Measurements from ENCODE around the gene EFHD2. TPM values are rescaled to one million over a fixed set of nuclear protein-coding genes. Genes with fewer than 3 reads are reported as not detected.
"Not testable (repeated sequence)": the region's sequence is repeated elsewhere in the genome, so short reads cannot be mapped to it uniquely, and the experiment has no call there.

The EFHD2 gene
- total RNA-seq, 1 donor from 2014 or later = 12.5 TPM

GRCh38 chr1:15388201-15388880 is 21.3 kb upstream of the EFHD2 start:
- H3K27me3 ChIP-seq (ENCODE audit: control insufficient read depth in 3 of 3, insufficient read depth in 3 of 3, low read length in 3 of 3) = peaks cover 26 to 41% (median 34%) of the 10 kb centered on the region in 3 donors
- H3K4me1 ChIP-seq (ENCODE audit: control insufficient read depth in 3 of 3, insufficient read depth in 3 of 3, low read length in 3 of 3) = peaks cover 0 to 3% (median 0%) of the 10 kb centered on the region in 3 donors
- H3K36me3 ChIP-seq (ENCODE audit: control insufficient read depth in 3 of 3, insufficient read depth in 3 of 3, low read length in 3 of 3) = no peaks in the 10 kb centered on the region
- no peak overlapping the region for H3K4me3 ChIP-seq (ENCODE audit: low read length in 3 of 3)
- no peaks in the 10 kb centered on the region for H3K9me3 ChIP-seq (ENCODE audit: control insufficient read depth in 3 of 3, low read length in 3 of 3)
- H3K9ac ChIP-seq (ENCODE audit: low read depth in 1 of 3, low read length in 3 of 3) = no peak overlapping the region
- H3K27ac ChIP-seq (ENCODE audit: low read depth, low read length) = no peak overlapping the region

- not testable (repeated sequence) for H3K9ac ChIP-seq (ENCODE audit: low read depth in 1 of 3, low read length in 3 of 3); H3K36me3 ChIP-seq (ENCODE audit: control insufficient read depth in 3 of 3, insufficient read depth in 3 of 3, low read length in 3 of 3); H3K9me3 ChIP-seq (ENCODE audit: control insufficient read depth in 3 of 3, low read length in 3 of 3); H3K27ac ChIP-seq (ENCODE audit: low read depth, low read length); H3K4me1 ChIP-seq (ENCODE audit: control insufficient read depth in 3 of 3, insufficient read depth in 3 of 3, low read length in 3 of 3); H3K4me3 ChIP-seq (ENCODE audit: low read length in 3 of 3)
- peaks cover 20 to 26% (median 21%) of the 10 kb centered on the region in 3 donors for H3K27me3 ChIP-seq (ENCODE audit: control insufficient read depth in 3 of 3, insufficient read depth in 3 of 3, low read length in 3 of 3)
Observed at GRCh38 chr1:15389828-15390227, 19.9 kb upstream of the EFHD2 start.

GRCh38 chr1:15390667-15391066 is 19.0 kb upstream of the EFHD2 start:
- Histone ChIP-seq H3K27me3 (ENCODE audit: control insufficient read depth in 3 of 3, insufficient read depth in 3 of 3, low read length in 3 of 3) (peaks cover 17 to 26% (median 18%) of the 10 kb centered on the region in 3 donors), H3K4me1 (ENCODE audit: control insufficient read depth in 3 of 3, insufficient read depth in 3 of 3, low read length in 3 of 3) (peaks cover 0 to 3% (median 0%) of the 10 kb centered on the region in 3 donors), H3K9ac (ENCODE audit: low read depth in 1 of 3, low read length in 3 of 3) (no peak overlapping the region), H3K9me3 (ENCODE audit: control insufficient read depth in 3 of 3, low read length in 3 of 3) (no peaks in the 10 kb centered on the region), H3K4me3 (ENCODE audit: low read length in 3 of 3) (no peak overlapping the region), H3K36me3 (ENCODE audit: control insufficient read depth in 3 of 3, insufficient read depth in 3 of 3, low read length in 3 of 3) (no peaks in the 10 kb centered on the region), H3K27ac (ENCODE audit: low read depth, low read length) (no peak overlapping the region)

GRCh38 chr1:15391366-15391765 is 18.3 kb upstream of the EFHD2 start:
- Histone ChIP-seq H3K27ac (ENCODE audit: low read depth, low read length) (no peak overlapping the region), H3K4me1 (ENCODE audit: control insufficient read depth in 3 of 3, insufficient read depth in 3 of 3, low read length in 3 of 3) (no peaks in the 10 kb centered on the region), H3K9me3 (ENCODE audit: control insufficient read depth in 3 of 3, low read length in 3 of 3) (no peaks in the 10 kb centered on the region), H3K36me3 (ENCODE audit: control insufficient read depth in 3 of 3, insufficient read depth in 3 of 3, low read length in 3 of 3) (no peaks in the 10 kb centered on the region), H3K9ac (ENCODE audit: low read depth in 1 of 3, low read length in 3 of 3) (no peak overlapping the region), H3K4me3 (ENCODE audit: low read length in 3 of 3) (no peak overlapping the region), H3K27me3 (ENCODE audit: control insufficient read depth in 3 of 3, insufficient read depth in 3 of 3, low read length in 3 of 3) (peaks cover 10 to 20% (median 13%) of the 10 kb centered on the region in 3 donors)

GRCh38 chr1:15393475-15394257 is 16.0 kb upstream of the EFHD2 start:
- peaks cover 2 to 7% (median 5%) of the 10 kb centered on the region in 3 donors for H3K27me3 ChIP-seq (ENCODE audit: control insufficient read depth in 3 of 3, insufficient read depth in 3 of 3, low read length in 3 of 3)
- no peak overlapping the region for H3K9ac ChIP-seq (ENCODE audit: low read depth in 1 of 3, low read length in 3 of 3)
- no peak overlapping the region for H3K27ac ChIP-seq (ENCODE audit: low read depth, low read length)
- no peaks in the 10 kb centered on the region for H3K36me3 ChIP-seq (ENCODE audit: control insufficient read depth in 3 of 3, insufficient read depth in 3 of 3, low read length in 3 of 3)
- H3K4me3 ChIP-seq (ENCODE audit: low read length in 3 of 3) = no peak overlapping the region
- H3K9me3 ChIP-seq (ENCODE audit: control insufficient read depth in 3 of 3, low read length in 3 of 3) = no peaks in the 10 kb centered on the region
- H3K4me1 ChIP-seq (ENCODE audit: control insufficient read depth in 3 of 3, insufficient read depth in 3 of 3, low read length in 3 of 3) = no peaks in the 10 kb centered on the region

GRCh38 chr1:15394258-15394690 is 15.4 kb upstream of the EFHD2 start:
- H3K9me3 ChIP-seq (ENCODE audit: control insufficient read depth in 3 of 3, low read length in 3 of 3) = no peaks in the 10 kb centered on the region
- peaks cover 0 to 5% (median 0%) of the 10 kb centered on the region in 3 donors for H3K27me3 ChIP-seq (ENCODE audit: control insufficient read depth in 3 of 3, insufficient read depth in 3 of 3, low read length in 3 of 3)
- H3K27ac ChIP-seq (ENCODE audit: low read depth, low read length) = no peak overlapping the region
- H3K4me3 ChIP-seq (ENCODE audit: low read length in 3 of 3) = no peak overlapping the region
- H3K9ac ChIP-seq (ENCODE audit: low read depth in 1 of 3, low read length in 3 of 3) = no peak overlapping the region
- H3K4me1 ChIP-seq (ENCODE audit: control insufficient read depth in 3 of 3, insufficient read depth in 3 of 3, low read length in 3 of 3) = no peaks in the 10 kb centered on the region
- no peaks in the 10 kb centered on the region for H3K36me3 ChIP-seq (ENCODE audit: control insufficient read depth in 3 of 3, insufficient read depth in 3 of 3, low read length in 3 of 3)

GRCh38 chr1:15397236-15397635 is 12.5 kb upstream of the EFHD2 start:
- Histone ChIP-seq H3K9ac (ENCODE audit: low read depth in 1 of 3, low read length in 3 of 3) (no peak overlapping the region), H3K27ac (ENCODE audit: low read depth, low read length) (no peak overlapping the region), H3K36me3 (ENCODE audit: control insufficient read depth in 3 of 3, insufficient read depth in 3 of 3, low read length in 3 of 3) (no peaks in the 10 kb centered on the region), H3K9me3 (ENCODE audit: control insufficient read depth in 3 of 3, low read length in 3 of 3) (peaks cover 3 to 6% (median 5%) of the 10 kb centered on the region in 3 donors), H3K27me3 (ENCODE audit: control insufficient read depth in 3 of 3, insufficient read depth in 3 of 3, low read length in 3 of 3) (peaks cover 0 to 5% (median 0%) of the 10 kb centered on the region in 3 donors), H3K4me1 (ENCODE audit: control insufficient read depth in 3 of 3, insufficient read depth in 3 of 3, low read length in 3 of 3) (no peaks in the 10 kb centered on the region), H3K4me3 (ENCODE audit: low read length in 3 of 3) (no peak overlapping the region)

GRCh38 chr1:15399710-15400109 is 10.0 kb upstream of the EFHD2 start:
- no peaks in the 10 kb centered on the region for H3K36me3 ChIP-seq (ENCODE audit: control insufficient read depth in 3 of 3, insufficient read depth in 3 of 3, low read length in 3 of 3)
- H3K9me3 ChIP-seq (ENCODE audit: control insufficient read depth in 3 of 3, low read length in 3 of 3) = peaks cover 3 to 6% (median 5%) of the 10 kb centered on the region in 3 donors
- no peaks in the 10 kb centered on the region for H3K4me1 ChIP-seq (ENCODE audit: control insufficient read depth in 3 of 3, insufficient read depth in 3 of 3, low read length in 3 of 3)
- H3K9ac ChIP-seq (ENCODE audit: low read depth in 1 of 3, low read length in 3 of 3) = no peak overlapping the region
- peaks cover 0 to 5% (median 0%) of the 10 kb centered on the region in 3 donors for H3K27me3 ChIP-seq (ENCODE audit: control insufficient read depth in 3 of 3, insufficient read depth in 3 of 3, low read length in 3 of 3)
- H3K27ac ChIP-seq (ENCODE audit: low read depth, low read length) = no peak overlapping the region
- no peak overlapping the region for H3K4me3 ChIP-seq (ENCODE audit: low read length in 3 of 3)

GRCh38 chr1:15400627-15401026 is 9.1 kb upstream of the EFHD2 start:
- Histone ChIP-seq H3K4me1 (ENCODE audit: control insufficient read depth in 3 of 3, insufficient read depth in 3 of 3, low read length in 3 of 3) (no peaks in the 10 kb centered on the region), H3K27ac (ENCODE audit: low read depth, low read length) (no peak overlapping the region), H3K9ac (ENCODE audit: low read depth in 1 of 3, low read length in 3 of 3) (no peak overlapping the region), H3K27me3 (ENCODE audit: control insufficient read depth in 3 of 3, insufficient read depth in 3 of 3, low read length in 3 of 3) (no peaks in the 10 kb centered on the region), H3K36me3 (ENCODE audit: control insufficient read depth in 3 of 3, insufficient read depth in 3 of 3, low read length in 3 of 3) (no peaks in the 10 kb centered on the region), H3K9me3 (ENCODE audit: control insufficient read depth in 3 of 3, low read length in 3 of 3) (peaks cover 3 to 6% (median 5%) of the 10 kb centered on the region in 3 donors), H3K4me3 (ENCODE audit: low read length in 3 of 3) (no peak overlapping the region)

Data from skeletal muscle tissue (tissue), 4 donors.